ENCODE results near the gene ACAP1. TPM values are rescaled to one million over a fixed set of nuclear protein-coding genes. Genes with fewer than 3 reads are reported as not detected.
"Not testable (repeated sequence)": the region's sequence is repeated elsewhere in the genome, so short reads cannot be mapped to it uniquely, and the experiment has no call there.

The ACAP1 gene
- total RNA-seq, 6 experiments from 2014 or later, result 1.6 to 6.8 (median 2.7) TPM

DNA sequence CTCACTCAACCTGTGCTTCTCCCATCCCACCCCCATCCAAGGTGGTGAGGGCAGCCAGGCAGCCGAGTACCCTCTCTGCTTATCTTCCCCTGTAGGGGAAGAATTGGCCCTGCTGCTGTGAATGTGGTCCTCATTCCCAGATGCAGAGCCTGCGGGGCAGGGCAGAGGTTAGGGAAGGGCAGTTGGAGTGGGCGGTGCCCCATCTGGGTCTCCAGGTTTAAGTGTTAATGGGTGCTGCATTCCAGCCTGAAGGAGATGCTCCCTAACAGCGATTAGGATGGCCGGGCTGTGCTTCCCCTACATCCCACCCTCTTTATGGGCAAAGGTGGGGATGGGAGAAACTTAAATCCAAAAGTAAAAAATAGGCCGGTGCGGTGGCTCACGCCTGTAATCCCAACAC is 30.8 kb downstream of the ACAP1 start:
- Histone ChIP-seq H3K36me3 (no peaks in the 10 kb centered on the region), H3K27me3 (no peaks in the 10 kb centered on the region), H3K9me3 (no peaks in the 10 kb centered on the region), H3K4me3 (no peak overlapping the region), H3K27ac (no peak overlapping the region), H3K4me1 (no peaks in the 10 kb centered on the region)
- intact Hi-C loops (cut with DNase I), result no loop called here
- no peak for DNase-seq
- no peak for TF ChIP-seq POLR2A (IDR thresholded peaks at IDR 0.05)
- TF ChIP-seq, protein P1, sequence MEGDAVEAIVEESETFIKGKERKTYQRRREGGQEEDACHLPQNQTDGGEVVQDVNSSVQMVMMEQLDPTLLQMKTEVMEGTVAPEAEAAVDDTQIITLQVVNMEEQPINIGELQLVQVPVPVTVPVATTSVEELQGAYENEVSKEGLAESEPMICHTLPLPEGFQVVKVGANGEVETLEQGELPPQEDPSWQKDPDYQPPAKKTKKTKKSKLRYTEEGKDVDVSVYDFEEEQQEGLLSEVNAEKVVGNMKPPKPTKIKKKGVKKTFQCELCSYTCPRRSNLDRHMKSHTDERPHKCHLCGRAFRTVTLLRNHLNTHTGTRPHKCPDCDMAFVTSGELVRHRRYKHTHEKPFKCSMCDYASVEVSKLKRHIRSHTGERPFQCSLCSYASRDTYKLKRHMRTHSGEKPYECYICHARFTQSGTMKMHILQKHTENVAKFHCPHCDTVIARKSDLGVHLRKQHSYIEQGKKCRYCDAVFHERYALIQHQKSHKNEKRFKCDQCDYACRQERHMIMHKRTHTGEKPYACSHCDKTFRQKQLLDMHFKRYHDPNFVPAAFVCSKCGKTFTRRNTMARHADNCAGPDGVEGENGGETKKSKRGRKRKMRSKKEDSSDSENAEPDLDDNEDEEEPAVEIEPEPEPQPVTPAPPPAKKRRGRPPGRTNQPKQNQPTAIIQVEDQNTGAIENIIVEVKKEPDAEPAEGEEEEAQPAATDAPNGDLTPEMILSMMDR (IDR thresholded peaks at IDR 0.05), result no peak
- WGBS (ENCODE audit: insufficient coverage, low coverage, low lambda C conversion rate, missing lambda C conversion rate), result 100% methylated on average over 2 of the region's 8 CpGs
- ATAC-seq, result peak in 1 of 4 donors; percentile 32

DNA sequence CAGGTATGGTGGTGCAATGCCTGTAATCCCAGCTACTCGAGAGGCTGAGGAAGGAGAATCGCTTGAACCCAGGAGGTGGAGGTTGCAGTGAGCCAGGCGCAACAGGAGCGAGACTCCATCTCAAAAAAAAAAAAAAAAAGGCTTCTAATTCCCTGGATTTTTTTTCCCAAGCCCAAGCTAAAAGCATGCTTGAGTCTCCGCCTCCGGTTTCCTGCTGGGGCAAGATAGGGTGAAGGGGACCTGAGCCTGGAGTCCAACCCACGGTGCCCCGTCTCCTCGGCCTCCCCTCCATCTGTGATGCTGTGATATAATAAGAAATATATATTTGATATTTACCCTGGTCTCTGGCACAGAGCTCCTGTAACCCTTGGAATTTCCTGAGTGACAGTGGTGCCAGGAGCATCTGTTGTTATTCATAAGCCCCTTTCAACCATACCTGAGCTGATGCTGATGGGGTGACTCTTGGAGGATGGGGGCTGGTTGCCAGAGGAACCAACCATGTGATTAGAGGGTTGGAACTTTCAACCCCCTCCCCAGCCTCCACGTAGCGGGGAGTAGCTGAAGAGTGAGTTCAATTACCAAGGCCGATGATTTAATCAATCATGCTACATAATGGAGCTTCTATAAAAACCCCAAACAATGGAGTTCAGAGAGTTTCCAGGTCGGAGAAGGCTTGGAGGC is 31.7 kb downstream of the ACAP1 start:
- intact Hi-C loops (cut with DNase I), result no loop called here
- DNase-seq (no peak), ATAC-seq (no peak)
- Histone ChIP-seq H3K27ac (no peak overlapping the region), H3K4me3 (no peak overlapping the region), H3K27me3 (no peaks in the 10 kb centered on the region), H3K4me1 (no peaks in the 10 kb centered on the region), H3K9me3 (no peaks in the 10 kb centered on the region), H3K36me3 (no peaks in the 10 kb centered on the region)
- no peak for TF ChIP-seq POLR2A (IDR thresholded peaks at IDR 0.05)
- TF ChIP-seq, protein P1 (IDR thresholded peaks at IDR 0.05), result no peak
- WGBS (ENCODE audit: insufficient coverage, low coverage, low lambda C conversion rate, missing lambda C conversion rate), result 58% methylated on average over 9 of the region's 13 CpGs

DNA sequence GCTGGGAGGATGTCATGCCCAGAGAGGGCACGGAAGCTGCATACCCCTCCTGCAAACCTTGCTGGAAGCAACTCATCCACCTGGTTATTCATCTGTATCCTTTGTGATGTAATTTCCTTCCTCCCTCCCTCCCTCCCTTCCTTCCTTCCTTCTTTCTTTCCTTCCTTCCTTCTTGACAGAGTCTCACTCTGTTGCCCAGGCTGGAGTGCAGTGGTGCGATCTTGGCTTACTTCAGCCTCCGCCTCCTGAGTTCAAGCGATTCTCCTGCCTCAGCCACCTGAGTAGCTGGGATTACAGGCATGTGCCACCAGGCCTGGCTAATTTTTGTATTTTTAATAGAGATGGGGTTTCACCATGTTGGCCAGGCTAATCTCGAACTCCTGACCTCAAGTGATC is 32.3 kb downstream of the ACAP1 start:
- H3K27me3 ChIP-seq; H3K4me3 ChIP-seq; H3K27ac ChIP-seq; intact Hi-C loops (cut with DNase I); H3K4me1 ChIP-seq; H3K36me3 ChIP-seq; DNase-seq; H3K9me3 ChIP-seq; ATAC-seq: not testable (repeated sequence)
- 82% methylated on average over 5 of the region's 5 CpGs for WGBS (ENCODE audit: insufficient coverage, low coverage, low lambda C conversion rate, missing lambda C conversion rate)

DNA sequence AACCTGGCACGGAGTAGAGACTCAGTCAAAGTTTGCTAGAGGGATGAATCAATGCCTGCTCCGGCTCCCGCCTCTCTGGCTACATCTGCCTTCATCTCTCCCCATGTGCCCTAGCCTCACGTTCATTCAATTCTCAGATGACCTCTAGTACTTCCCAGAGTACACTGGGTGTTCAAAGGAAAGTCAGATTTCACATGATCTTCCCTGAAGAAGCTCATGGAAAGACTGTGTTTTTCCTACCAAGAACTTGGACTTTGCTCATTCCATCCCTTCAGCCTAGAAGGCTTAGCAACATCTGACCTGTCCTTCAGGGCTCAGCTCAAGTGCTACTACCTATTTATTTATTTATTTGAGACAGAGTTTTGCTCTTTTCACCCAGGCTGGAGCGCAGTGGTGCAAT is 33.5 kb downstream of the ACAP1 start:
- 74% methylated on average over 4 of the region's 5 CpGs for WGBS (ENCODE audit: insufficient coverage, low coverage, low lambda C conversion rate, missing lambda C conversion rate)
- intact Hi-C loops (cut with DNase I), result no loop called here
- Histone ChIP-seq H3K4me1 (no peaks in the 10 kb centered on the region), H3K9me3 (no peaks in the 10 kb centered on the region), H3K4me3 (no peak overlapping the region), H3K36me3 (no peaks in the 10 kb centered on the region), H3K27me3 (no peaks in the 10 kb centered on the region), H3K27ac (no peak overlapping the region)
- DNase-seq, result no peak
- TF ChIP-seq POLR2A (IDR thresholded peaks at IDR 0.05), result no peak
- TF ChIP-seq, protein P1 (IDR thresholded peaks at IDR 0.05), result no peak
- ATAC-seq, result no peak

DNA sequence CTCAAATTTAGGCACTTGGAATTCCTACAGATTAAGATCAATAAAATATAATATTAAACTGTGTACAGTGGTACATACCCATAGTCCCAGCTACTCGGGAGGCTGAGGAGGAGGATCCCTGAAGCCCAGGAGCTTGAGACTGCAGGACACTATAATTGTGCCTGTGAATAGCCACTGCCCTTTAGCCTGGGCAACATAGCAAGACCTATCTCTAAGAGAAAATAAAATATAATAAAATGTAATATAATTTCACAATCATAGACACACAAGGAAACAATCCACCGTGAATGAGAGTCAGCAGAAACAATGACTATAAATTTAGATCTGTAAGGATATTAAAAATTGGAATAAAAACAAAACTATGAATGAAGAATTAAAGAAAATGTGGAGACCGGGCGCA is 34.5 kb downstream of the ACAP1 start:
- Histone ChIP-seq H3K27me3 (no peaks in the 10 kb centered on the region), H3K4me1 (no peaks in the 10 kb centered on the region), H3K27ac (no peak overlapping the region), H3K4me3 (no peak overlapping the region), H3K36me3 (no peaks in the 10 kb centered on the region), H3K9me3 (no peaks in the 10 kb centered on the region)
- 87% methylated on average over 4 of the region's 4 CpGs for WGBS (ENCODE audit: insufficient coverage, low coverage, low lambda C conversion rate, missing lambda C conversion rate)
- DNase-seq (no peak), ATAC-seq (no peak)
- intact Hi-C loops (cut with DNase I), result no loop called here
- TF ChIP-seq, protein P1 (IDR thresholded peaks at IDR 0.05), result no peak
- no peak for TF ChIP-seq POLR2A (IDR thresholded peaks at IDR 0.05)
